Uterus (tissue), 2 donors: ENCODE results near the gene PSD.

Source experiments
- CTCF ChIP-seq, 4 experiments: fragments of 200-600 bp in 2 of 4; fragments of 450-650 bp in 2 of 4; sonication (generic) in 2 of 4; IDR thresholded peaks; one replicate each; pipeline ENCODE4 v1.5.1; 2016 to 2019; ENCODE audit warnings: antibody characterized with exemption in 4 of 4, mild to moderate bottlenecking in 2 of 4, moderate library complexity in 1 of 4
- POLR2A ChIP-seq, 2 donors: fragments of 450-650 bp; IDR thresholded peaks; one replicate each; pipeline ENCODE4 v1.6.1; 2016; ENCODE audit warnings: antibody characterized with exemption in 2 of 2, mild to moderate bottlenecking in 1 of 2, moderate library complexity in 1 of 2

GRCh38 chr10:102414749-102415148 is 3.8 kb downstream of the PSD start:
- TF ChIP-seq CTCF (IDR thresholded peaks at IDR 0.05) (no peak), POLR2A (IDR thresholded peaks at IDR 0.05) (no peak)
